ENCODE data around the gene RASAL2.

GRCh38 chr1:178275553-178275952, 181.6 kb downstream of the RASAL2 start:
- TF ChIP-seq CTCF (IDR thresholded peaks at IDR 0.05; ENCODE audit: low read depth, low read length), result no peak
- TF ChIP-seq EZH2phosphoT487 (IDR thresholded peaks at IDR 0.05; ENCODE audit: low read depth), result no peak
